SU-DHL-6 (cell line): ENCODE data around the gene TIGD4.

ENCODE experiments used
- EZH2phosphoT487 ChIP-seq: fragments of 200-600 bp; sonication (generic), shearing (Covaris generic); conservative IDR thresholded peaks from 2 replicates; pipeline ENCODE4 v1.6.1; 2018; ENCODE audit warnings: mild to moderate bottlenecking, antibody characterized with exemption, low read length, moderate library complexity, mixed read lengths
- TF ChIP-seq, protein P1 (sequence below): fragments of 200-600 bp; sonication (generic); IDR thresholded peaks from one replicate; pipeline ENCODE4 v1.5.1; 2017; ENCODE audit warnings: antibody characterized with exemption, mild to moderate bottlenecking, low read length, moderate library complexity; ENCODE audit not compliant: insufficient read depth, poor library complexity, severe bottlenecking

DNA sequence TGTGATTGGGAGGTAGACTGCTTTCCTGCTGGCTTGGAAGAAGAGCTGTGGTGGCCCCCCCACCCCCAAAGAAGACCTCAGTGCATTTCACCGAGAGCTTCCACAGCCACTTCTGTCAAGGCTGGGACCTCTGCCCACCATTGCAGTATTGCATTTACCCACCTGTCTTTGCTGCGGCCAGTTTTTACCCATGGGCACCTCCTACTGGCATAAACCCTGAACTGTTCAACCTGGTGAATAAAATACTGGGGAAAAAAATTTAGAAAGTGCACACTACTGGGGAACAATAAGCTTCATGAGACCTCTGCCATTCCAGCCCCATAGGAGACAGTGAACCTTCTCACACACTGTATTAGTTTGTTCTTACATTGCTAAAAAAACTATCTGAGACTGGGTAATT, 40.5 kb upstream of the TIGD4 start:
- TF ChIP-seq, protein P1, sequence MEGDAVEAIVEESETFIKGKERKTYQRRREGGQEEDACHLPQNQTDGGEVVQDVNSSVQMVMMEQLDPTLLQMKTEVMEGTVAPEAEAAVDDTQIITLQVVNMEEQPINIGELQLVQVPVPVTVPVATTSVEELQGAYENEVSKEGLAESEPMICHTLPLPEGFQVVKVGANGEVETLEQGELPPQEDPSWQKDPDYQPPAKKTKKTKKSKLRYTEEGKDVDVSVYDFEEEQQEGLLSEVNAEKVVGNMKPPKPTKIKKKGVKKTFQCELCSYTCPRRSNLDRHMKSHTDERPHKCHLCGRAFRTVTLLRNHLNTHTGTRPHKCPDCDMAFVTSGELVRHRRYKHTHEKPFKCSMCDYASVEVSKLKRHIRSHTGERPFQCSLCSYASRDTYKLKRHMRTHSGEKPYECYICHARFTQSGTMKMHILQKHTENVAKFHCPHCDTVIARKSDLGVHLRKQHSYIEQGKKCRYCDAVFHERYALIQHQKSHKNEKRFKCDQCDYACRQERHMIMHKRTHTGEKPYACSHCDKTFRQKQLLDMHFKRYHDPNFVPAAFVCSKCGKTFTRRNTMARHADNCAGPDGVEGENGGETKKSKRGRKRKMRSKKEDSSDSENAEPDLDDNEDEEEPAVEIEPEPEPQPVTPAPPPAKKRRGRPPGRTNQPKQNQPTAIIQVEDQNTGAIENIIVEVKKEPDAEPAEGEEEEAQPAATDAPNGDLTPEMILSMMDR: no peak
- TF ChIP-seq EZH2phosphoT487: no peak
